Stimulated activated CD4-positive, alpha-beta T cell treated with anti-CD3 and anti-CD28 coated beads, Interleukin-15, amount 100 ng/mL, for 1 hour (primary cell): ENCODE measurements around the gene PCDHB13.

Experiments used
- DNase-seq, 2 donors: peaks; one replicate each; pipeline ENCODE4 v3.0.0-alpha.2; 2020; ENCODE audit warnings: low read depth in 1 of 2, low spot score in 1 of 2

The PCDHB13 gene

DNA sequence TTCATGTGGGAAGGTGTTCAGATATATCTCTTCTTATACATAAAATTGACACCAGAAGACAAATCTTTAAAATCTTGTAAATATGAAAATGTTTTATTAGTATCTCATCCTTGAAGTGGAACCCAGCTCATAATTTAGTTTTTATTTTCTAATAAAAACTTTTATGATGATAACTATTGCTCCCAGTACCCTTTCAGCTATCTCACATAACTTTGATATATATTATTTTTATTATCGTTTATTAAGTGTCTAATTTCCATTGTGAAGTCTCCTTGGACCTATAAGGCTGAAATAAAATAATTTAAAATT is 47.5 kb downstream of the PCDHB13 start:
- DNase-seq: no peak
